ENCODE results near the gene RFPL1. TPM values are rescaled to one million over a fixed set of nuclear protein-coding genes. Genes with fewer than 3 reads are reported as not detected.
"Not testable (repeated sequence)": the region's sequence is repeated elsewhere in the genome, so short reads cannot be mapped to it uniquely, and the experiment has no call there.

The RFPL1 gene
- total RNA-seq, 1 experiment from 2014 or later, result not detected

DNA sequence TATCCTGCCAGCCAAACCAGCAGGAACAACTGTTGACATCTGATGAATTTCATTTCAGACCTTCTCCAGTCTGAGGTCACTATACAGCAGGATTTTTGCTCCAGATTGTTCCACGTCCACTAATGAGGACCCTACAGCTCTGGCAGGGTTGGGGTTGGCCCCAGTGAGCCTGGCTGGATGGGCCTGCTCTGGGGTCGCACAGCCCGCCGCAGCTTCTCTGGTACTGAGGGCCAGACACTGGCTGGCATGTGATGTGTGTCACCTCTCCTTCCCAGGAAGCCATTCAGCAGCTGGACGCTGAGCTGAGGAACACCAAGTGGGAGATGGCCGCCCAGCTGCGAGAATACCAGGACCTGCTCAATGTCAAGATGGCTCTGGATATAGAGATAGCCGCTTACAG is 47.1 kb downstream of the RFPL1 start:
- TF ChIP-seq CTCF (IDR thresholded peaks at IDR 0.05; ENCODE audit: unreplicated experiment), result no peak
- CTCF ChIA-PET, result no interaction called here
- no TSS peak for BruUV-seq (replicated peaks)
- H3K27ac Mint-ChIP-seq (ENCODE audit: unreplicated experiment), result no peak overlapping the region
- H3K36me3 Mint-ChIP-seq (ENCODE audit: insufficient read depth, unreplicated experiment), result no peaks in the 10 kb centered on the region
- H3K27me3 Mint-ChIP-seq (ENCODE audit: unreplicated experiment), result peaks cover 54% of the 10 kb centered on the region
- intact Hi-C loops (cut with micrococcal nuclease; ENCODE audit: unreplicated experiment), result no loop called here
- H3K4me3 Mint-ChIP-seq (ENCODE audit: low read depth, unreplicated experiment), result no peak overlapping the region
- no peak for DNase-seq
- H3K9me3 Mint-ChIP-seq (ENCODE audit: low read depth, unreplicated experiment), result peaks cover 8% of the 10 kb centered on the region
- H3K4me1 Mint-ChIP-seq (ENCODE audit: low read depth, unreplicated experiment), result no peaks in the 10 kb centered on the region

- no peak for DNase-seq
- CTCF ChIA-PET, result no interaction called here
- H3K27me3 Mint-ChIP-seq (ENCODE audit: unreplicated experiment), result peaks cover 41% of the 10 kb centered on the region
- H3K4me1 Mint-ChIP-seq (ENCODE audit: low read depth, unreplicated experiment), result no peaks in the 10 kb centered on the region
- H3K27ac Mint-ChIP-seq (ENCODE audit: unreplicated experiment), result no peak overlapping the region
- no TSS peak for BruUV-seq (replicated peaks)
- intact Hi-C loops (cut with micrococcal nuclease; ENCODE audit: unreplicated experiment), result no loop called here
- peaks cover 8% of the 10 kb centered on the region for H3K9me3 Mint-ChIP-seq (ENCODE audit: low read depth, unreplicated experiment)
- no peaks in the 10 kb centered on the region for H3K36me3 Mint-ChIP-seq (ENCODE audit: insufficient read depth, unreplicated experiment)
- TF ChIP-seq CTCF (IDR thresholded peaks at IDR 0.05; ENCODE audit: unreplicated experiment), result no peak
- H3K4me3 Mint-ChIP-seq (ENCODE audit: low read depth, unreplicated experiment), result no peak overlapping the region
Measured at GRCh38 chr22:29487426-29487986, 49.1 kb downstream of the RFPL1 start.

- H3K4me3 Mint-ChIP-seq (ENCODE audit: low read depth, unreplicated experiment); BruUV-seq (replicated peaks); intact Hi-C loops (cut with micrococcal nuclease; ENCODE audit: unreplicated experiment); H3K36me3 Mint-ChIP-seq (ENCODE audit: insufficient read depth, unreplicated experiment); H3K4me1 Mint-ChIP-seq (ENCODE audit: low read depth, unreplicated experiment); DNase-seq; H3K27ac Mint-ChIP-seq (ENCODE audit: unreplicated experiment); H3K9me3 Mint-ChIP-seq (ENCODE audit: low read depth, unreplicated experiment); CTCF ChIA-PET: not testable (repeated sequence)
- H3K27me3 Mint-ChIP-seq (ENCODE audit: unreplicated experiment), result peaks cover 39% of the 10 kb centered on the region
Measured at GRCh38 chr22:29489127-29489780, 50.9 kb downstream of the RFPL1 start.

- H3K36me3 Mint-ChIP-seq (ENCODE audit: insufficient read depth, unreplicated experiment), result no peaks in the 10 kb centered on the region
- no peaks in the 10 kb centered on the region for H3K4me1 Mint-ChIP-seq (ENCODE audit: low read depth, unreplicated experiment)
- no peak overlapping the region for H3K27ac Mint-ChIP-seq (ENCODE audit: unreplicated experiment)
- no peak overlapping the region for H3K4me3 Mint-ChIP-seq (ENCODE audit: low read depth, unreplicated experiment)
- H3K9me3 Mint-ChIP-seq (ENCODE audit: low read depth, unreplicated experiment), result peaks cover 10% of the 10 kb centered on the region
- BruUV-seq (replicated peaks), result no TSS peak
- CTCF ChIA-PET, result interaction anchor here (0.6 kb wide), 1 partner anchor 92 kb away, joined by 3 read pairs; no protein-coding TSS in a partner anchor
- intact Hi-C loops (cut with micrococcal nuclease; ENCODE audit: unreplicated experiment), result no loop called here
- no peak for DNase-seq
- TF ChIP-seq CTCF (IDR thresholded peaks at IDR 0.05; ENCODE audit: unreplicated experiment), result no peak
- H3K27me3 Mint-ChIP-seq (ENCODE audit: unreplicated experiment), result peaks cover 39% of the 10 kb centered on the region
Measured at GRCh38 chr22:29491012-29491411, 52.6 kb downstream of the RFPL1 start.

Other genes with a start within 250 kb of the RFPL1 start
- gene EMID1, start 232.7 kb upstream of the RFPL1 start, total RNA-seq (2022), result 1.1 and 2.4 TPM in 2 replicates
- gene RHBDD3, start 170.6 kb upstream of the RFPL1 start, total RNA-seq (2022), result 51.5 and 51.7 TPM in 2 replicates
- 368 and 374 TPM in 2 replicates for gene EWSR1, start 170.3 kb upstream of the RFPL1 start, total RNA-seq (2022)
- 16.6 and 16.9 TPM in 2 replicates for gene GAS2L1, start 131.9 kb upstream of the RFPL1 start, total RNA-seq (2022)
- 1.6 and 2.2 TPM in 2 replicates for gene RASL10A, start 122.9 kb upstream of the RFPL1 start, total RNA-seq (2022)
- gene AP1B1, start 50.0 kb upstream of the RFPL1 start, total RNA-seq (2022), result 88.9 and 92.7 TPM in 2 replicates
- not detected in 2 replicates for gene NEFH, start 41.6 kb downstream of the RFPL1 start, total RNA-seq (2022)
- 64.0 and 67.6 TPM in 2 replicates for gene THOC5, start 115.2 kb downstream of the RFPL1 start, total RNA-seq (2022)
- gene NIPSNAP1, start 142.5 kb downstream of the RFPL1 start, total RNA-seq (2022), result 115 and 117 TPM in 2 replicates
- 117 and 132 TPM in 2 replicates for gene NF2, start 165.1 kb downstream of the RFPL1 start, total RNA-seq (2022)

All from Calu3 (cell line).